HEK293 (cell line): ENCODE data around the gene RNF123.

Experiments used
- CTCF ChIA-PET: fragments of 350-600 bp; formaldehyde crosslinking; extraction: SDS; loops from one replicate; lab custom pipeline; 2021; ENCODE audit warnings: antibody characterized with exemption; lab: Yijun Ruan, JAX
- POLR2A ChIA-PET: fragments of 300-600 bp; formaldehyde crosslinking; extraction: SDS; loops from one replicate; lab custom pipeline; 2020; ENCODE audit warnings: antibody characterized with exemption, inconsistent platforms; lab: Yijun Ruan, JAX
- H3K27ac ChIP-seq: fragments of 200-500 bp; sonication (Bioruptor generic); 2 replicates; pipeline ENCODE4 v1.5.1; 2014; ENCODE audit warnings: low read depth, low read length, control low read depth, inconsistent platforms; ENCODE audit errors: extremely low read depth
- H3K36me3 ChIP-seq, 2 experiments: fragments of 200-500 bp in 1 of 2; sonication (Bioruptor generic) in 1 of 2; 1 replicate in 1 of 2; 2 replicates in 1 of 2; pipeline ENCODE4 v1.5.1; 2014 to 2017; ENCODE audit warnings: inconsistent platforms in 2 of 2, low read length in 2 of 2; ENCODE audit not compliant: control insufficient read depth in 2 of 2, insufficient read depth in 1 of 2
- H3K4me1 ChIP-seq: fragments of 200-500 bp; sonication (Bioruptor generic); 2 replicates; pipeline ENCODE4 v1.5.1; 2014; ENCODE audit warnings: mild to moderate bottlenecking, low read length, inconsistent platforms; ENCODE audit not compliant: control insufficient read depth, insufficient read depth
- H3K4me3 ChIP-seq: 2 replicates; pipeline ENCODE4 v1.5.1; 2011; ENCODE audit warnings: low read depth, mild to moderate bottlenecking, control low read depth, low read length, moderate library complexity
- H3K9me3 ChIP-seq: fragments of 200-500 bp; sonication (Bioruptor generic); 2 replicates; pipeline ENCODE4 v1.5.1; 2014; ENCODE audit warnings: low read depth, low read length, inconsistent platforms; ENCODE audit not compliant: control insufficient read depth, insufficient read depth
- ATF2 ChIP-seq: fragments of 450-650 bp; formaldehyde crosslinking; IDR thresholded peaks from 2 replicates; pipeline ENCODE4 v1.5.1; 2016; ENCODE audit warnings: missing biosample characterization, missing genetic modification characterization, low read depth
- HOXD13 ChIP-seq: sonication (generic); formaldehyde crosslinking; IDR thresholded peaks from 2 replicates; pipeline ENCODE4 v1.8.0; 2022; ENCODE audit warnings: missing genetic modification reagents, borderline replicate concordance
- KLF8 ChIP-seq: fragments of 450-650 bp; formaldehyde crosslinking; IDR thresholded peaks from 2 replicates; pipeline ENCODE4 v1.5.1; 2016; ENCODE audit warnings: missing biosample characterization, missing genetic modification characterization
- MYNN ChIP-seq: fragments of 450-650 bp; formaldehyde crosslinking; IDR thresholded peaks from 2 replicates; pipeline ENCODE4 v1.5.1; 2016; ENCODE audit warnings: missing biosample characterization, missing genetic modification characterization, borderline replicate concordance
- PRDM4 ChIP-seq: fragments of 450-650 bp; formaldehyde crosslinking; IDR thresholded peaks from 2 replicates; pipeline ENCODE4 v1.5.1; 2017; ENCODE audit warnings: missing biosample characterization, missing genetic modification characterization
- ZBTB1 ChIP-seq: fragments of 450-650 bp; formaldehyde crosslinking; IDR thresholded peaks from 2 replicates; pipeline ENCODE4 v1.5.1; 2016; ENCODE audit warnings: missing biosample characterization, missing genetic modification characterization
- ZBTB6 ChIP-seq: fragments of 450-650 bp; formaldehyde crosslinking; IDR thresholded peaks from 2 replicates; pipeline ENCODE4 v1.5.1; 2017; ENCODE audit warnings: missing biosample characterization, missing genetic modification characterization
- ZFHX2 ChIP-seq: fragments of 450-650 bp; formaldehyde crosslinking; conservative IDR thresholded peaks from 2 replicates; pipeline ENCODE4 v1.5.1; 2016; ENCODE audit warnings: missing biosample characterization, missing genetic modification characterization
- ZNF114 ChIP-seq: fragments of 450-650 bp; formaldehyde crosslinking; IDR thresholded peaks from 2 replicates; pipeline ENCODE4 v1.5.0; 2017; ENCODE audit warnings: missing biosample characterization, missing genetic modification characterization
- ZNF138 ChIP-seq: fragments of 450-650 bp; formaldehyde crosslinking; IDR thresholded peaks from 2 replicates; pipeline ENCODE4 v1.5.1; 2016; ENCODE audit warnings: missing biosample characterization, missing genetic modification characterization, borderline replicate concordance
- ZNF311 ChIP-seq: fragments of 450-650 bp; formaldehyde crosslinking; IDR thresholded peaks from 2 replicates; pipeline ENCODE4 v1.5.1; 2017; ENCODE audit warnings: missing biosample characterization, missing genetic modification characterization, borderline replicate concordance
- ZNF391 ChIP-seq: fragments of 450-650 bp; formaldehyde crosslinking; IDR thresholded peaks from 2 replicates; pipeline ENCODE4 v1.5.1; 2016; ENCODE audit warnings: low read depth, missing biosample characterization, missing genetic modification characterization, borderline replicate concordance
- ZNF416 ChIP-seq: fragments of 450-650 bp; formaldehyde crosslinking; IDR thresholded peaks from 2 replicates; pipeline ENCODE4 v1.5.1; 2016; ENCODE audit warnings: missing biosample characterization, missing genetic modification characterization
- ZNF518A ChIP-seq: fragments of 450-650 bp; formaldehyde crosslinking; conservative IDR thresholded peaks from 2 replicates; pipeline ENCODE4 v1.5.1; 2016; ENCODE audit warnings: low read depth, missing biosample characterization, missing genetic modification characterization
- ZNF521 ChIP-seq: fragments of 450-650 bp; formaldehyde crosslinking; IDR thresholded peaks from 2 replicates; pipeline ENCODE4 v1.5.1; 2017; ENCODE audit warnings: missing biosample characterization, mild to moderate bottlenecking, missing genetic modification characterization
- ZNF561 ChIP-seq: fragments of 450-650 bp; IDR thresholded peaks from 2 replicates; pipeline ENCODE4 v1.5.1; 2018; ENCODE audit warnings: missing biosample characterization, missing genetic modification characterization, borderline replicate concordance
- ZNF610 ChIP-seq: fragments of 450-650 bp; formaldehyde crosslinking; IDR thresholded peaks from 2 replicates; pipeline ENCODE4 v1.5.1; 2016; ENCODE audit warnings: missing biosample characterization, missing genetic modification characterization, borderline replicate concordance
- ZNF623 ChIP-seq: fragments of 450-650 bp; formaldehyde crosslinking; IDR thresholded peaks from 2 replicates; pipeline ENCODE4 v1.5.1; 2016; ENCODE audit warnings: missing biosample characterization, missing genetic modification characterization
- ZNF629 ChIP-seq: fragments of 450-650 bp; formaldehyde crosslinking; IDR thresholded peaks from 2 replicates; pipeline ENCODE4 v1.5.1; 2017; ENCODE audit warnings: missing biosample characterization, missing genetic modification characterization
- ZNF654 ChIP-seq: fragments of 450-650 bp; formaldehyde crosslinking; IDR thresholded peaks from 2 replicates; pipeline ENCODE4 v1.5.1; 2016; ENCODE audit warnings: low read depth, missing biosample characterization, missing genetic modification characterization
- ZNF660 ChIP-seq: fragments of 450-650 bp; IDR thresholded peaks from 2 replicates; pipeline ENCODE4 v1.5.1; 2018; ENCODE audit warnings: missing biosample characterization, mild to moderate bottlenecking, missing genetic modification characterization
- ZNF664 ChIP-seq: fragments of 450-650 bp; formaldehyde crosslinking; IDR thresholded peaks from 2 replicates; pipeline ENCODE4 v1.5.1; 2016; ENCODE audit warnings: missing biosample characterization, missing genetic modification characterization
- ZNF677 ChIP-seq: fragments of 450-650 bp; IDR thresholded peaks from 2 replicates; pipeline ENCODE4 v1.5.0; 2018; ENCODE audit warnings: missing biosample characterization, mild to moderate bottlenecking, missing genetic modification characterization, moderate library complexity
- ZSCAN16 ChIP-seq: fragments of 450-650 bp; formaldehyde crosslinking; IDR thresholded peaks from 2 replicates; pipeline ENCODE4 v1.5.1; 2016; ENCODE audit warnings: missing biosample characterization, missing genetic modification characterization

The RNF123 gene

GRCh38 chr3:49650637-49651036, 38.7 kb upstream of the RNF123 start:
- ChIA-PET CTCF (interaction anchor here (0.6 kb wide), 1 partner anchor 91 kb away, joined by 3 read pairs; no protein-coding TSS in a partner anchor), POLR2A (no interaction called here)
- TF ChIP-seq ZNF677 (tag by site-specific recombination), result no peak
- no peak for TF ChIP-seq ZNF629
- no peak for TF ChIP-seq ZNF654 (tag by site-specific recombination)
- TF ChIP-seq ZNF518A (tag by site-specific recombination), result no peak
- TF ChIP-seq KLF8 (tag by site-specific recombination), result no peak
- no peak for TF ChIP-seq ZBTB6 (tag by site-specific recombination)
- TF ChIP-seq ZFHX2 (tag by site-specific recombination), result no peak
- TF ChIP-seq ZNF521 (tag by site-specific recombination), result no peak
- TF ChIP-seq ZNF610, result no peak
- no peak for TF ChIP-seq ZNF311 (tag by site-specific recombination)
- no peak for TF ChIP-seq HOXD13 (CRISPR knock-in tag)
- TF ChIP-seq MYNN (tag by site-specific recombination), result no peak
- TF ChIP-seq ZNF664 (tag by site-specific recombination), result no peak

GRCh38 chr3:49652218-49652902, 37.0 kb upstream of the RNF123 start:
- Histone ChIP-seq H3K27ac (no peak overlapping the region), H3K4me3 (no peak overlapping the region), H3K36me3 (no peaks in the 10 kb centered on the region), H3K4me1 (no peaks in the 10 kb centered on the region), H3K9me3 (no peaks in the 10 kb centered on the region)
- CTCF ChIA-PET, result interaction anchor here (1.2 kb wide), 1 partner anchor 113 kb away, joined by 4 read pairs; no protein-coding TSS in a partner anchor
- POLR2A ChIA-PET, result no interaction called here
- TF ChIP-seq ZNF660 (tag by site-specific recombination) (no peak), ZNF138 (tag by site-specific recombination) (no peak), ZNF623 (tag by site-specific recombination) (no peak), ATF2 (no peak), ZNF561 (tag by site-specific recombination) (no peak), ZNF391 (tag by site-specific recombination) (no peak), ZNF114 (tag by site-specific recombination) (no peak), PRDM4 (tag by site-specific recombination) (no peak), ZBTB1 (tag by site-specific recombination) (no peak), ZNF416 (tag by site-specific recombination) (no peak), ZSCAN16 (no peak)

More at GRCh38 chr3:49650637-49651036, 38.7 kb upstream of the RNF123 start:
- Histone ChIP-seq H3K4me3 (no peak overlapping the region), H3K9me3 (no peaks in the 10 kb centered on the region), H3K27ac (no peak overlapping the region), H3K4me1 (no peaks in the 10 kb centered on the region), H3K36me3 (no peaks in the 10 kb centered on the region)
